Liver (tissue), 3 donors: ENCODE data around the gene MASP1.

Experiments
- EGR1 ChIP-seq, 2 donors: IDR thresholded peaks; 2 replicates each; pipeline ENCODE4 v1.6.1; 2016 to 2018; ENCODE audit warnings: antibody characterized with exemption in 2 of 2, low read depth in 2 of 2
- GABPA ChIP-seq, 2 donors: IDR thresholded peaks in 1 of 2; conservative IDR thresholded peaks in 1 of 2; 2 replicates each; pipeline ENCODE4 v1.6.1; 2016; ENCODE audit warnings: antibody characterized with exemption in 2 of 2, mild to moderate bottlenecking in 1 of 2, moderate library complexity in 1 of 2
- JUND ChIP-seq, 2 donors: IDR thresholded peaks; 2 replicates each; pipeline ENCODE4 v1.6.1; 2016; ENCODE audit warnings: antibody characterized with exemption in 2 of 2
- RAD21 ChIP-seq, 2 donors: IDR thresholded peaks; 2 replicates each; pipeline ENCODE4 v1.6.1; 2016; ENCODE audit warnings: antibody characterized with exemption in 2 of 2, mild to moderate bottlenecking in 2 of 2
- REST ChIP-seq: IDR thresholded peaks from 2 replicates; pipeline ENCODE4 v1.6.1; 2016; ENCODE audit warnings: antibody characterized with exemption, mild to moderate bottlenecking
- TAF1 ChIP-seq: conservative IDR thresholded peaks from 2 replicates; pipeline ENCODE4 v1.6.1; 2016; ENCODE audit warnings: antibody characterized with exemption, mild to moderate bottlenecking
- TF ChIP-seq, protein P1 (sequence below): fragments of 150-350 bp; IDR thresholded peaks from 2 replicates; pipeline ENCODE4 v1.5.1; 2017; ENCODE audit warnings: improper control_type of control experiment, low read depth, low read length; ENCODE audit not compliant: missing input control
- donor health status: healthy.
- donor health status: healthy.

DNA sequence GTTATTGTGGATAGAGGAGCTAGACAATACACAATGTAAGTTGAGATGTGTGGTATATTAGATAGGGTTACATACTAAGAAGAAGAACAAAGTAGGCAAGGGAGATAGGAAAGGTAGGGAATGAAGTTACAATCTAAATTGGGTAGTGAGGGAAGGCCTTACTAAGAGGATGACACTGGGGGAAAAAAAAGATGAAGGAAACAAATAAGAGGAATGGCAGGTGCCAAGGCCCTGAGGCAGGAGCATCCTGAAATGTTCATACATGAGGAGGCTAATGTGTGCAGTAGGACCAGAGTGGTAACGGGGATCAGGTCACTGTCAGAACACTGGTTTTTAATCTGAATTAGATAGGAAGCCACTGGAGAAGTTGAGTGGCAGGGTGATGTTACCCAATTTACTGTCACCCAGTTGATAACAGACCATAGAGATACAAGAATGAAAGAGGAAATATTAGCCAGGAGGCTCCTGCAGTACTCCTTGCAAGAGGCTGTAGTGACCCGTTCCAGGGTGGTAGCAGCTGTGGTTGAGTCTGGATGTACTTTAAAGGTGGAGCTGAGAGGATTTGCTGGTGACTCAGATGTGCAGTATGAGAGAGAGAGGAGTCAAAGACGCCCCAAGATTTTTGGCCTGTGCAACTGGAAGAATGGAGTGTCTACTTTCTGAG lies 79.9 kb downstream of the MASP1 start:
- TF ChIP-seq TAF1 (no peak), EGR1 (IDR thresholded peaks at IDR 0.05; ENCODE audit: low read depth in 2 of 2) (no peak), GABPA (IDR thresholded peaks at IDR 0.05 in 1 of 2, conservative IDR thresholded peaks at IDR 0.05 in 1 of 2) (no peak), REST (no peak), RAD21 (IDR thresholded peaks at IDR 0.05) (no peak), JUND (IDR thresholded peaks at IDR 0.05) (no peak)
- TF ChIP-seq, protein P1, sequence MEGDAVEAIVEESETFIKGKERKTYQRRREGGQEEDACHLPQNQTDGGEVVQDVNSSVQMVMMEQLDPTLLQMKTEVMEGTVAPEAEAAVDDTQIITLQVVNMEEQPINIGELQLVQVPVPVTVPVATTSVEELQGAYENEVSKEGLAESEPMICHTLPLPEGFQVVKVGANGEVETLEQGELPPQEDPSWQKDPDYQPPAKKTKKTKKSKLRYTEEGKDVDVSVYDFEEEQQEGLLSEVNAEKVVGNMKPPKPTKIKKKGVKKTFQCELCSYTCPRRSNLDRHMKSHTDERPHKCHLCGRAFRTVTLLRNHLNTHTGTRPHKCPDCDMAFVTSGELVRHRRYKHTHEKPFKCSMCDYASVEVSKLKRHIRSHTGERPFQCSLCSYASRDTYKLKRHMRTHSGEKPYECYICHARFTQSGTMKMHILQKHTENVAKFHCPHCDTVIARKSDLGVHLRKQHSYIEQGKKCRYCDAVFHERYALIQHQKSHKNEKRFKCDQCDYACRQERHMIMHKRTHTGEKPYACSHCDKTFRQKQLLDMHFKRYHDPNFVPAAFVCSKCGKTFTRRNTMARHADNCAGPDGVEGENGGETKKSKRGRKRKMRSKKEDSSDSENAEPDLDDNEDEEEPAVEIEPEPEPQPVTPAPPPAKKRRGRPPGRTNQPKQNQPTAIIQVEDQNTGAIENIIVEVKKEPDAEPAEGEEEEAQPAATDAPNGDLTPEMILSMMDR, result no peak
